GM12878 (cell line): Measurements from ENCODE around the gene TDRD7. TPM values are rescaled to one million over a fixed set of nuclear protein-coding genes. Genes with fewer than 3 reads are reported as not detected.

Source experiments
- ATF7 ChIP-seq: fragments of 450-650 bp; IDR thresholded peaks from 2 replicates; pipeline ENCODE4 v1.6.1; 2016; ENCODE audit warnings: low read depth, mild to moderate bottlenecking
- CEBPB ChIP-seq, 2 experiments: fragments of 150-350 bp in 1 of 2; IDR thresholded peaks; 2 replicates each; pipeline ENCODE4 v1.6.1; 2012 to 2014; ENCODE audit warnings: low read depth in 2 of 2, low read length in 2 of 2, borderline replicate concordance in 1 of 2, inconsistent platforms in 1 of 2
- CUX1 ChIP-seq: IDR thresholded peaks from 2 replicates; pipeline ENCODE4 v1.6.1; 2012; ENCODE audit warnings: improper control_type of control experiment, low read depth, low read length; ENCODE audit not compliant: insufficient replicate concordance
- FOXM1 ChIP-seq: IDR thresholded peaks from 2 replicates; pipeline ENCODE4 v1.6.1; 2012; ENCODE audit warnings: low read depth, mild to moderate bottlenecking, inconsistent platforms, low read length, moderate library complexity
- GABPA ChIP-seq: IDR thresholded peaks from 2 replicates; pipeline ENCODE4 v1.6.1; 2014; ENCODE audit warnings: antibody characterized with exemption, low read depth, mild to moderate bottlenecking, inconsistent platforms
- JUNB ChIP-seq: IDR thresholded peaks from 2 replicates; pipeline ENCODE4 v1.6.1; 2016; ENCODE audit warnings: antibody characterized with exemption, mild to moderate bottlenecking
- KDM1A ChIP-seq: fragments of 200-600 bp; sonication (generic); IDR thresholded peaks from 2 replicates; pipeline ENCODE4 v1.6.1; 2016; ENCODE audit warnings: borderline replicate concordance
- MTA3 ChIP-seq: IDR thresholded peaks from 2 replicates; pipeline ENCODE4 v1.6.1; 2012; ENCODE audit warnings: low read length, inconsistent platforms, borderline replicate concordance
- MXI1 ChIP-seq: fragments of 150-350 bp; IDR thresholded peaks from 2 replicates; pipeline ENCODE4 v1.6.1; 2011; ENCODE audit warnings: low read depth, mild to moderate bottlenecking, inconsistent platforms, low read length, improper control_type of control experiment
- NR2C2 ChIP-seq: IDR thresholded peaks from 2 replicates; pipeline ENCODE4 v1.6.1; 2011; ENCODE audit warnings: borderline replicate concordance, low read depth; ENCODE audit not compliant: control insufficient read depth, insufficient read length
- PAX8 ChIP-seq: fragments of 450-650 bp; IDR thresholded peaks from 2 replicates; pipeline ENCODE4 v1.6.1; 2017; ENCODE audit warnings: mild to moderate bottlenecking, moderate library complexity
- PRDM15 ChIP-seq: fragments of 450-650 bp; formaldehyde crosslinking; IDR thresholded peaks from 2 replicates; pipeline ENCODE4 v1.4.0; 2020; ENCODE audit warnings: mild to moderate bottlenecking, moderate library complexity
- SIX5 ChIP-seq: IDR thresholded peaks from 2 replicates; pipeline ENCODE4 v1.6.1; 2011; ENCODE audit warnings: mild to moderate bottlenecking, low read depth, low read length, moderate library complexity; ENCODE audit not compliant: severe bottlenecking
- SUZ12 ChIP-seq: fragments of 200-600 bp; sonication (generic); IDR thresholded peaks from one replicate; pipeline ENCODE4 v1.6.1; 2018; ENCODE audit warnings: antibody characterized with exemption, mild to moderate bottlenecking; ENCODE audit not compliant: unreplicated experiment
- TAF1 ChIP-seq: IDR thresholded peaks from 2 replicates; pipeline ENCODE4 v1.6.1; 2011; ENCODE audit warnings: mild to moderate bottlenecking, low read depth, low read length, borderline replicate concordance
- ZNF274 ChIP-seq: IDR thresholded peaks from one replicate; pipeline ENCODE4 v1.8.0; 2011; ENCODE audit not compliant: insufficient read length, insufficient read depth
- ZNF622 ChIP-seq: fragments of 450-650 bp; IDR thresholded peaks from 2 replicates; pipeline ENCODE4 v1.6.1; 2017; ENCODE audit warnings: mild to moderate bottlenecking, inconsistent platforms
- polyA plus RNA-seq, 11 experiments: library from polyadenylated mRNA; depleted of rRNA in 4 of 11; unstranded in 6 of 11; stranded (reverse) in 5 of 11; fragments of >200 nt; fragmentation: Nextera tagmentation in 4 of 11; fragmentation: Illumina TruSeq in 1 of 11; extraction: Ambion mirVana in 4 of 11; extraction: Trizol in 1 of 11; gene quantifications; 1 replicate in 1 of 11; 2 replicates in 10 of 11; pipeline versions ENCODE4 v1.2.1 to v1.2.3, GENCODE V29; 2011 to 2016; ENCODE audit warnings: inconsistent platforms in 2 of 11, missing spikeins in 2 of 11, low read depth in 1 of 11
- total RNA-seq, 4 experiments: library from RNA; depleted of rRNA in 3 of 4; stranded (reverse); fragments of >200 nt in 3 of 4; fragmentation: Illumina TruSeq in 1 of 4; extraction: Trizol in 1 of 4; gene quantifications; 2 replicates each; pipeline versions ENCODE4 v1.2.1 to v1.2.3, GENCODE V29; 2013 to 2021

TDRD7 gene
- total and polyA plus RNA-seq, 10 of the 15 experiments (the other 5 are each of a cell fraction or from before 2014, with no cell fraction given), result 5.7 to 26.4 (median 16.2) TPM

- TF ChIP-seq NR2C2 (no peak), MTA3 (0 out of 2 replicates have a peak, but pooled peaks have one; percentile 61), SUZ12 (no peak), ATF7 (no peak), GABPA (no peak), CEBPB (IDR thresholded peaks at IDR 0.05; ENCODE audit: borderline replicate concordance in 1 of 2, low read depth in 2 of 2, low read length in 2 of 2) (no peak), PAX8 (no peak), PRDM15 (CRISPR knock-in tag) (no peak), KDM1A (no peak), ZNF274 (no peak), MXI1 (no peak), CUX1 (no peak), JUNB (peak; percentile 92), SIX5 (no peak), FOXM1 (no peak; the same call in 1 of the 2 replicates), ZNF622 (no peak), TAF1 (no peak)
These were observed 44.2 kb upstream of the TDRD7 start (continued) for GRCh38 chr9:97367729-97368128.
